Measurements from ENCODE around the gene TNP1. TPM values are rescaled to one million over a fixed set of nuclear protein-coding genes. Genes with fewer than 3 reads are reported as not detected.

TNP1 gene
- total RNA-seq, 6 experiments from 2014 or later: not detected

GRCh38 chr2:216842636-216843035 is 17.2 kb downstream of the TNP1 start:
- Mint-ChIP-seq H3K27me3 (ENCODE audit: insufficient read depth) (peaks cover 37% of the 10 kb centered on the region), H3K9me3 (no peaks in the 10 kb centered on the region), H3K27ac (no peak overlapping the region), H3K36me3 (ENCODE audit: low read depth) (no peaks in the 10 kb centered on the region), H3K4me1 (ENCODE audit: low read depth) (no peaks in the 10 kb centered on the region), H3K4me3 (no peak overlapping the region)
- TF ChIP-seq, protein P1, sequence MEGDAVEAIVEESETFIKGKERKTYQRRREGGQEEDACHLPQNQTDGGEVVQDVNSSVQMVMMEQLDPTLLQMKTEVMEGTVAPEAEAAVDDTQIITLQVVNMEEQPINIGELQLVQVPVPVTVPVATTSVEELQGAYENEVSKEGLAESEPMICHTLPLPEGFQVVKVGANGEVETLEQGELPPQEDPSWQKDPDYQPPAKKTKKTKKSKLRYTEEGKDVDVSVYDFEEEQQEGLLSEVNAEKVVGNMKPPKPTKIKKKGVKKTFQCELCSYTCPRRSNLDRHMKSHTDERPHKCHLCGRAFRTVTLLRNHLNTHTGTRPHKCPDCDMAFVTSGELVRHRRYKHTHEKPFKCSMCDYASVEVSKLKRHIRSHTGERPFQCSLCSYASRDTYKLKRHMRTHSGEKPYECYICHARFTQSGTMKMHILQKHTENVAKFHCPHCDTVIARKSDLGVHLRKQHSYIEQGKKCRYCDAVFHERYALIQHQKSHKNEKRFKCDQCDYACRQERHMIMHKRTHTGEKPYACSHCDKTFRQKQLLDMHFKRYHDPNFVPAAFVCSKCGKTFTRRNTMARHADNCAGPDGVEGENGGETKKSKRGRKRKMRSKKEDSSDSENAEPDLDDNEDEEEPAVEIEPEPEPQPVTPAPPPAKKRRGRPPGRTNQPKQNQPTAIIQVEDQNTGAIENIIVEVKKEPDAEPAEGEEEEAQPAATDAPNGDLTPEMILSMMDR (IDR thresholded peaks at IDR 0.05): no peak
- no peak for DNase-seq

- Mint-ChIP-seq H3K4me3 (no peak overlapping the region), H3K27me3 (ENCODE audit: insufficient read depth) (peaks cover 43% of the 10 kb centered on the region), H3K27ac (no peak overlapping the region), H3K9me3 (no peaks in the 10 kb centered on the region), H3K4me1 (ENCODE audit: low read depth) (no peaks in the 10 kb centered on the region), H3K36me3 (ENCODE audit: low read depth) (no peaks in the 10 kb centered on the region)
- TF ChIP-seq, protein P1 (IDR thresholded peaks at IDR 0.05): no peak
- DNase-seq: no peak
Observed at GRCh38 chr2:216839688-216840087, 20.2 kb downstream of the TNP1 start.

GRCh38 chr2:216838151-216838550 is 21.7 kb downstream of the TNP1 start:
- Mint-ChIP-seq H3K27me3 (ENCODE audit: insufficient read depth) (peaks cover 47% of the 10 kb centered on the region), H3K4me3 (no peak overlapping the region), H3K36me3 (ENCODE audit: low read depth) (no peaks in the 10 kb centered on the region), H3K27ac (no peak overlapping the region), H3K4me1 (ENCODE audit: low read depth) (no peaks in the 10 kb centered on the region), H3K9me3 (no peaks in the 10 kb centered on the region)
- TF ChIP-seq, protein P1 (IDR thresholded peaks at IDR 0.05): no peak
- no peak for DNase-seq

GRCh38 chr2:216837740-216838139 is 22.1 kb downstream of the TNP1 start:
- H3K27ac Mint-ChIP-seq: no peak overlapping the region

DNA sequence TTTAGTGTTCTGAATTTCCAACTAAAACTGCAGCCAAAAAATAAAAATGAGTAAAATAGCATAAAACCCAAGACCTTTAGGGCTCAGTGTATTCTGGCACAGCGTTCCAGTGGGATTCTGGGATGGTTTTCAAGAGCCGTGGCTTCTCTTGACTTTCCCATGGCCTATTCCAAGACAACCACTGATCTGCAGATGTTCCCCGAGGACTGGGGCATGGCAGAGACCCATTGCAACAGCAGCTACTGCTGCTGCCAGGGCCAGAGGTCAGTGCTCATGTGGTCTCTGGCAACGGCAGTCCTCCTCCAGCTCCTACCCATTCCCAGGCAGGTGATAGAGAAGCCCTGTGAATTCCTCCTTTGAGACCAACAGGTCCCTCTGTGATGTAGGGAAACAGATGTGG is 26.8 kb downstream of the TNP1 start:
- TF ChIP-seq, protein P1 (IDR thresholded peaks at IDR 0.05): no peak
- Mint-ChIP-seq H3K4me3 (no peak overlapping the region), H3K36me3 (ENCODE audit: low read depth) (no peaks in the 10 kb centered on the region), H3K27ac (no peak overlapping the region), H3K9me3 (no peaks in the 10 kb centered on the region), H3K27me3 (ENCODE audit: insufficient read depth) (peaks cover 59% of the 10 kb centered on the region), H3K4me1 (ENCODE audit: low read depth) (no peaks in the 10 kb centered on the region)
- DNase-seq: no peak

More at GRCh38 chr2:216837740-216838139, 22.1 kb downstream of the TNP1 start:
- Mint-ChIP-seq H3K27me3 (ENCODE audit: insufficient read depth) (peaks cover 50% of the 10 kb centered on the region), H3K36me3 (ENCODE audit: low read depth) (no peaks in the 10 kb centered on the region), H3K4me3 (no peak overlapping the region), H3K9me3 (no peaks in the 10 kb centered on the region), H3K4me1 (ENCODE audit: low read depth) (no peaks in the 10 kb centered on the region)
- DNase-seq: no peak
- TF ChIP-seq, protein P1 (IDR thresholded peaks at IDR 0.05): no peak

DNA sequence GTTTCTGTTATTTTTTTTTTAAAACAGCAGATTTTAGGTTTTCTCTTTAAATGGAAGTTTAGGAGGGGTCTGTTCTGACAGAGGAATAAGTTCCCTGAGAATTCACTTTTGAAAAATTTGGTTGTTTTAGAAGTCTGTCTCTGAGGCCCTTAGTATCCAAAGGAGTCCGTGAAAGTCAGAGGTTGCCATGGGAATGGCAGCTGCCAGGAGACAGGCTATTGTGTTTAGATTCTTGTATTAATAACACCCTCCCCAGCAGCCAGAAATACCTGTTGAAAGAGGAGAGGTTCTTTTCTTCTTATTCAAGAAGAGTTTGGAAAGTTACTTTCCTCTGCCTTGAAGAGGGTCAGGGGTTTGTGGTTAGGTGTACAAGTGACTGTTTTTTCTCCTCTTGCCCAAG is 29.5 kb downstream of the TNP1 start:
- Mint-ChIP-seq H3K9me3 (no peaks in the 10 kb centered on the region), H3K36me3 (ENCODE audit: low read depth) (no peaks in the 10 kb centered on the region), H3K4me3 (no peak overlapping the region), H3K4me1 (ENCODE audit: low read depth) (no peaks in the 10 kb centered on the region), H3K27me3 (ENCODE audit: insufficient read depth) (peaks cover 50% of the 10 kb centered on the region), H3K27ac (no peak overlapping the region)
- TF ChIP-seq, protein P1 (IDR thresholded peaks at IDR 0.05): no peak
- DNase-seq: no peak
